ENCODE results near the gene SLC9A8. TPM values are rescaled to one million over a fixed set of nuclear protein-coding genes. Genes with fewer than 3 reads are reported as not detected.

Gene SLC9A8
- total and polyA plus RNA-seq, 8 donors: 7.5 to 16.7 (median 8.8) TPM

- Histone ChIP-seq H3K27ac (peak within 1 kb of the TSS; percentile 97 to 100), H3K9me3 (no peaks in the 10 kb centered on the region), H3K4me3 (peak within 1 kb of the TSS; percentile 97 to 98), H3K4me1 (peaks cover 11 to 44% of the 10 kb centered on the region in 2 donors), H3K36me3 (no peaks in the 10 kb centered on the region), H3K27me3 (no peaks in the 10 kb centered on the region)
- DNase-seq: peak; percentile 94 to 97 (median 96)
- ATAC-seq: peak; percentile 91
- no peak for TF ChIP-seq CTCF (IDR thresholded peaks at IDR 0.05)
- intact Hi-C loops (cut with DNase I): no loop called here
Measured at GRCh38 chr20:49915380-49916145, 102.9 kb downstream of the SLC9A8 start, which contains the start of gene SPATA2. Gene SPATA2 (minus strand): TSS chr20:49915529. CDS start chr20:49908490, 7,039 bp downstream.

GRCh38 chr20:49916146-49917002 lies 103.7 kb downstream of the SLC9A8 start:
- peak; percentile 60 for ATAC-seq
- intact Hi-C loops (cut with DNase I): no loop called here
- Histone ChIP-seq H3K4me1 (peaks cover 11 to 43% of the 10 kb centered on the region in 2 donors), H3K4me3 (peak overlapping the region; percentile 97 to 98), H3K9me3 (no peaks in the 10 kb centered on the region), H3K36me3 (no peaks in the 10 kb centered on the region), H3K27ac (peak overlapping the region; percentile 97 to 100), H3K27me3 (no peaks in the 10 kb centered on the region)
- TF ChIP-seq CTCF (IDR thresholded peaks at IDR 0.05): no peak
- DNase-seq: no peak

DNA sequence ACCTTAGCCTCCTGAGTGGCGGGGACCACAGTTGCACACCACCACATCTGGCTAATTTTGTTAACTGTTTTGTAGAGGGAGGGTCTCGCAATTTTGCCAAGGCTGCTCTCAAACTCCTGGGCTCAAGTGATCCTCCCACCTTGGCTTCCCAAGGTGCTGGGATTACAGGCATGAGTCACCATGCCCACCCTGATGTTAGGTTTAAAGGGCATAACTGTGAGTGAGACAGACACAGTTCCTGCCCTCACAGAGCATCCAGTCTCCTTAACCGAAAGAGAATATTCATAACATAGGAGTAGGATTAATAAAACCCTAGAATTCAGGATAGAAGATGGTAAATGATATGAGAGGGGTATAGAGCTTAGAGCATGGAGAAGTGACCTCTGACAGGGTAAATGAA lies 105.8 kb downstream of the SLC9A8 start:
- no peak overlapping the region for H3K27ac ChIP-seq
- ATAC-seq (no peak), DNase-seq (no peak)
- peaks cover 11 to 28% of the 10 kb centered on the region in 2 donors for H3K4me1 ChIP-seq
- H3K27me3 ChIP-seq: no peaks in the 10 kb centered on the region
- no peak overlapping the region for H3K4me3 ChIP-seq
- no peak for TF ChIP-seq CTCF (IDR thresholded peaks at IDR 0.05)
- no peaks in the 10 kb centered on the region for H3K36me3 ChIP-seq
- intact Hi-C loops (cut with DNase I): no loop called here
- H3K9me3 ChIP-seq: no peaks in the 10 kb centered on the region

DNA sequence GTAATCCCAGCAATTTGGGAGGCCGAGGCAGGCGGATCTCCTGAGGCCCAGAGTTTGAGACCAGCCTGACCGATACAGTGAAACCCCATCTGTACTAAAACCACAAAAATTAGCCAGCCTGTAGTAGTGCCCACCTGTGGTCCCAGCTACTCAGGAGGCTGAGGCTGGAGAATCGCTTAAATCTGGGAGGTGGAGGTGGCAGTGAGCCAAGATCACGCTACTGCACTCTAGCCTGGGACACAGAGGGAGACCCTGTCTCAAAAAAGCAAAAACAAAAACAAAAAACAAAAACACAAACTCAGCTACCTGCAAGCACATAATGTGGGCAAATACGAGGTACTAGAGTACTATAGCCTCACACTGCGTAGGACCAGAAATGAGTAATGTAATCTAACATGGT lies 106.4 kb downstream of the SLC9A8 start:
- ATAC-seq (no peak), DNase-seq (no peak)
- Histone ChIP-seq H3K27ac (no peak overlapping the region), H3K27me3 (no peaks in the 10 kb centered on the region), H3K9me3 (no peaks in the 10 kb centered on the region), H3K36me3 (no peaks in the 10 kb centered on the region), H3K4me1 (peaks cover 6 to 23% of the 10 kb centered on the region in 2 donors), H3K4me3 (no peak overlapping the region)
- TF ChIP-seq CTCF (IDR thresholded peaks at IDR 0.05): no peak
- intact Hi-C loops (cut with DNase I): no loop called here

DNA sequence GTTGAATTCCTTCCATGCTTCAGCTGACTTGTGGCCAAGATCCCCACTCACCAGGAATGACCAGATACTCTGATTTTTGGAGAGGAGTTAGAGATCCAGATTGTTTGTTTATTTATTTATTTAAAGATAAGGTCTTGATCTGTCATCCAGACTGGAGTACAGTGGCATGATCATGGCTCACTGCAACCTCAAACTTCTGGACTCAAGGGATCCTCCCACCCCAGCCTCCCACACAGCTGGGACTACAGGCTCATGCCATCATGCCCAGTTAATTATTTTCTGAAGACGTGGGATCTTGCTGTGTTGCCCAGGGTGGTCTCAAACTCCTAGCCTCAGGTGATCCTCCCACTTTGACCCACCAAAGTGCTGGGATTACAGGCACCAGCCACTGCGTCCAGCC lies 106.8 kb downstream of the SLC9A8 start:
- Histone ChIP-seq H3K27ac (no peak overlapping the region), H3K9me3 (no peaks in the 10 kb centered on the region), H3K4me1 (peaks cover 2 to 18% of the 10 kb centered on the region in 2 donors), H3K4me3 (no peak overlapping the region), H3K36me3 (no peaks in the 10 kb centered on the region), H3K27me3 (no peaks in the 10 kb centered on the region)
- no peak for TF ChIP-seq CTCF (IDR thresholded peaks at IDR 0.05)
- intact Hi-C loops (cut with DNase I): no loop called here
- ATAC-seq (no peak), DNase-seq (no peak)
